CD4-positive, alpha-beta T cell treated with Interleukin-6 for 4 hours (primary cell): ENCODE results near the gene STEAP1.
"Not testable (repeated sequence)": the region's sequence is repeated elsewhere in the genome, so short reads cannot be mapped to it uniquely, and the experiment has no call there.

Source experiments
- DNase-seq: peaks from one replicate; pipeline ENCODE4 v3.0.0-alpha.2; 2020; ENCODE audit warnings: mixed read lengths

The STEAP1 gene

GRCh38 chr7:90175667-90176066 is 21.4 kb downstream of the STEAP1 start:
- no peak for DNase-seq

GRCh38 chr7:90176195-90176594 is 21.9 kb downstream of the STEAP1 start:
- no peak for DNase-seq

DNA sequence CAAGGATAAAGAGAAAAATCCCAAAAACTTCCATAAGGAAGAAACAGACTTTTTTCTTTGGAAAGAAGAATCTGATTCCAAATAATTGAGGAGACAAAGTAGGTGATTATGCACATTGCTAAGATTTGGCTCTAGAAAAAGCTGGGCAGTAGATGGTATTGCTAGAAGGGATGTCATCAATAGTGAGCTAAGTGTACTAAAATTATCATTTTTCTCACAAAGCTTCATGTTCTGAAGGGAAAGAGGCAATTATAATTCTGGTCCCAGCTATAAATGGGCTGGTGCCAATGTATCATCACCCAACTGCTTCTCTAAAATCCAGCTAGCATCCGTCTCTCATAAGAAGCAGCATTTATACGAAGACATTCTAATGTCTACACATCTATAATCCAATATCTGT is 23.9 kb downstream of the STEAP1 start:
- DNase-seq: no peak

DNA sequence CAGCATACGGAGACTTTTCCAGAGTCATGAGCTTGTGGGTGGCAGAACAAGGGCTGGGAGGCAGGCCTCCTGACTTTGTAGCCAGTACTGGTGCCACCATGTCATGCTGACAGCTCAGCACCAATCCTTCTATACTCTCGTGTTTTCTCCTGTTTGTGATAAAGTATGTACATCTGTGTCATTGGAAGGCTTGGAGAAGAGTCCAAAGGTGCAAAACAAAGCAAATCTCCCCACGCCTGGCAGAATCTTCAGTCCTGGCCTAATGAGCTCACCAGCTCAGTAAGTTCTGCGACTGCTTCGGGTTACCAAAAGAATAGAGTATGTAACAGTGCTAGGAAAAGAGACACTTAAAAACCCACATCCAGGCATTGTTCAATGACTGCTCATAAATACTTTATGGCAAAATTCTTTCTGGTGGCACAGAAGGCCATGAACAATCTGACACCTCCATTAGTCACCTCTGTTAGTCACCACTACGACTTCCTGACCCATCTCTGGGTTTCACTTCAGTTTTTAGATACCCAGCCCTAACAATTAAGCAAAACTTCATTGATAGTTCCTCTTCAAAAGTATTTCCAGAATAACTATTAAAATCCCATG is 24.5 kb downstream of the STEAP1 start:
- no peak for DNase-seq

GRCh38 chr7:90180011-90180585 is 25.8 kb downstream of the STEAP1 start:
- DNase-seq: no peak

GRCh38 chr7:90180649-90181048 is 26.4 kb downstream of the STEAP1 start:
- DNase-seq: no peak

GRCh38 chr7:90181485-90181884 is 27.2 kb downstream of the STEAP1 start:
- no peak for DNase-seq

DNA sequence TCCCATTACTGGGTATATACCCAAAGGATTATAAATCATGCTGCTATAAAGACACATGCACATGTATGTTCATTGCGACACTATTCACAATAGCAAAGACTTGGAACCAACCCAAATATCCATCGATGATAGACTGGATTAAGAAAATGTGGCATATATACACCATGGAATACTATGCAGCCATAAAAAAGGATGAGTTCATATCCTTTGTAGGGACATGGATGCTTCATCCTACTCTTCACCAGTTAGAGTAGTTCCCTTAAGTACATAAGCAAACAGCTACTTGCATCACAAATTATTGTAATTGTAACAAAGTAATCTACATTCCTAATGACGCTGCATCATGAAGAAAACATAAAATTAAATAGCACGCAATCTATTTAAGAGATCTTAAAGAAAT is 32.0 kb downstream of the STEAP1 start:
- not testable (repeated sequence) for DNase-seq

DNA sequence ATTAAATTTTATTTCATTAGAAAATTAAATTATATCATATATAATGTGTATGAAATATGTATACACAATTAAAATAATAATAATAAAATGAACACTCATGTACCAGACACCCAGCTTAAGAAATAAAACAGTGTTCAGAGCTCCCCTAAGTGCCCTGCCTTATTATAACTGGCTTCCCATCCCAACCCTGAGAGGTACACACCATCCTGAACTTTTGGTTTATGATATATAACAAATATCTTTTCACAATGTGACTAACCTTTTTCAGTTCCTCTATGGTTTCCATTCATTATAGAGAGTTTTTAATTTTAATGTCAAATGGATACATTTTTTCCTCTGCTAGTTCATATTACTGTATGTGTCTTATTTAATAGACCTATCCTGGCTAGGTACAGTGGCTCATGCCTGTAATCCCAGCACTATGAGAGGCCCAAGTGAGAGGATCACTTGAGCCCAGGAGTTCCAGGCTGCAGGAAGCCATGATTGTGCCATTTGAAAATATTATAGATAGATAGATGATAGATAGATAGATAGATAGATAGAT is 33.3 kb downstream of the STEAP1 start:
- no peak for DNase-seq

DNA sequence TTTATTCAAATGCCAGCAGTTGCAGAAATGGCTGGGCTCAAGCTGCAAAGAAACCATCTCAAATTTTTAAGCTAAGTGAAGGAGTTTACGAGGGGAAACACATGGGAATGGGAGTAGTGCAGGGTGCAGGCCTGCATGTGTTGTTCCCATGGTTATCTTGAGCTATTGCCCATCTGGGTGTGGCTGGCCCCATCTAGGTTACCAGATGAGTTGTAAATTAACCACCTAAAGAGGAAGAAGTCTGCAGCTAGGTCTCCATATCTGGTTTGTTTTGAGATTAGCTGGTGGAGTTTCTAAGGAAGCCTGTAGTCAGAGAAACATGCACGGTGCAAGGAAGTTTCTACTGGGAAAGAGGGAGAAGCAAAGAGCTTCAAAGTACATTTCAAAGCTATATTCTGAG is 34.0 kb downstream of the STEAP1 start:
- DNase-seq: no peak

DNA sequence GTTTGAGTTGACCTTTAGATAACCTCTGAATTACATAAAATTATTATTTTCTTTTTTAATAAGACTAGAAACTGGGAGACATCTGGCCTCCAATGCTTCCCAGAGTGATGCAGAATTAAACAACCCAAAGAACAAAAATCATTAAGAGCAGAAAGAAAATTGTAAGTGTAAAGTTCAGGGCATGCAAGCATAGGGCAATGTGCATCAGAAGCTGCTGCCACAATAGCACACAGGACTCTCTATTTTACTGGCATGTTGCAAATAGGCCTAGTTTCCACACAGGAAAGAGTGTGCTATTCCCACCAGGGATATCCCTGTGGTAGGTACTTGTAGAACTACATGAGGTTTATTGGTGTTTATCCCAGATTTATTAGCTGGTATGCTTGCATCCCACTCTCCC is 36.7 kb downstream of the STEAP1 start:
- DNase-seq: no peak

GRCh38 chr7:90191648-90192047 is 37.4 kb downstream of the STEAP1 start:
- DNase-seq: no peak

DNA sequence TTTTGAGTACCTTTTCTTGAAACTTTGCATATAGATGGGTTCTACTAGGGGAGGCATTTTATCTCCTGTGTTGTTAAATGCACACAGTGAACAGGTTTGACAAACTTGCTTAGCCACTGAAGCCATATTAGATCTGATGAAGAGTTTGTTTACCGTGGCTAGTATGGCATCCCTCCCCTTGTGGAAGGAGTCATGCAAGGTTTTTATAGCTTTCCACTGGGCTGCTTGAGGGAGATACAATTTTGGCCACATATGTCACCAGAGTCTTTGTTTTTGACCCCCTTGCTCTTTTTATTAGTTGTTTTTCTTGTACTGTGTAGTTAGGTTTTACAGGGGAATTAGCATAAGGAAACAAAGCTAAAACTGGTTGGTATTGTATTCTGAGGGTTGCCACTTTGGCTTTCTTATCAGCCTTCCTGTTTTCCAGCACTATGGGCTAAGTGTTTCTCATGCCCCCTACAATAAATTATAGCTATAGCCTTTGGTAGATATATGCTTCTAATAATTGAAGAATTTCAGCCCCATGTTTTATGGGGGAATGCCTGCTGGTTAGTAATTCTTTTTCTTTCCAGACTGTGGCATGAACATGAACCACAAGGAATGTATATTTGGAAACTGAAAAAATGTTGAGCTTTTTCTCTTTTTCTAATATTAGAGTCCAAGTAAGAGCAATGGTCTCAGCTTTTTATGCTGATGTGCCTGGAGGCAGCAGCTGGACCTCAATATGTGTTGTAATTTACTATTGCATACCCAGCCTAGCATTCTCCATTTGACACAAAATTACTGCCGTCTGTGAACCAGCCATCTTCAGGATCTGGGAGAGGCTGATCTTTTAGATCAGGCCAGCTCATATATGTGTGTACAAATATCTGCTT is 38.8 kb downstream of the STEAP1 start:
- no peak for DNase-seq

- DNase-seq: no peak
Observed at GRCh38 chr7:90194911-90195809, 40.9 kb downstream of the STEAP1 start.

GRCh38 chr7:90201500-90202195 is 47.4 kb downstream of the STEAP1 start:
- no peak for DNase-seq

GRCh38 chr7:90207956-90208355 is 53.7 kb downstream of the STEAP1 start:
- DNase-seq: no peak

DNA sequence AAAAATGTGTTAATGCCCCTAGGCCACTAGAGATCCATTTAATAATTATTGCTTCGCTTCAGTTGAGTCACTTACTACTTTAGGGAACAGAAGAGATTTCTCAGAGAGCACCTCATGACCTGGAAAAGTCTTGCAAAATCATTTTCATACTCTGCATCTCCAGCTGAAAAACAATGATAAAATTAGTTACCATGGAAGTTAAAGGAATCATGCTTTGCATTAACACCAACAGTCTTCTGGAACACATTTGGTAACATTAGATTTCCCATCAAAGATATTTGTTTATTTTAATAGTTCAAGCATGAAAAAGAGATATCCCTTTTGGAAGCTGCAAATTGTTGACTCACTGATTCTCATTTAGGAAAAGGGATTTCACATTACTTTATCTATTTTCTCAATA is 55.5 kb downstream of the STEAP1 start:
- no peak for DNase-seq

DNA sequence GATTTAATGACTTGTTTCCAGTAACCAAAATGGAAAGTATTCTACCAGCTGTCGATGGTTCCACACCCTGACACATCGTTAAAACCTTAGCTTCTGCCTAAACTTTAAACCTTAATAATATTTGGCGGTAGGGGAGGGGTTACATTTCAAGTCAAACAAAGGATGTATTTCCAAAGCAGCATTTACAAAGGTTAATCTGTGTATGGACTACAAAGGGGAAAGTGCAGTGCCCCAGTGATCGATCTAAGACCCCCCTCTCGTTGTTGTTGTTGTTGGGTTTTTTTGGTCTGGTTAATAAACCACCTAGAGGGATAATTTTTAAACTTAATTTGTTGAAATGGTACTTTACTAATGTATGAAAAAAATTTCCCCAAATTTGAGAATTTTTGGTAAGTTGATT is 56.2 kb downstream of the STEAP1 start:
- no peak for DNase-seq

DNA sequence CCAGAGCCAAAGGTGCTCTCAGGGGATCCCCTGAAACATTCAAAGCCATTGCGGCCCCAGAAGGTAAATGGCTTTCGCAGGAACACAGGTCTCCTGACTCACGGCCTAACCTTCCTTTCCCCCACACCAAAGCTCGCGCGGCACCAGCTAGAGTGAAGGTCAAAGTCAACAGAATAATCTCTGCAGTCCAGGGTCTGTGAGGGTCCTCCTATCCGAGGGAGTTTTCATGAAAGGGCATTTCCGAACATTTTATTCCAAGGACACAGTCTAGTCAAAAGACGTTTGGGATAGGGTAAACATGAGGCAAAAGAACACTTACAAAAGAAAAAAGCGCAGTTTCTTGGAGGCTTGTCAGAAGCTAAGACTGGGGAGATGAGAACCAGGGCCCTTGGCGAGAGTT is 56.7 kb downstream of the STEAP1 start:
- DNase-seq: no peak

GRCh38 chr7:90211391-90212148 is 57.3 kb downstream of the STEAP1 start, which contains the start of gene STEAP2:
Gene STEAP2, plus strand, starts transcription at chr7:90211740. Its CDS starts 13,343 bp downstream, at chr7:90225083.
- no peak for DNase-seq

DNA sequence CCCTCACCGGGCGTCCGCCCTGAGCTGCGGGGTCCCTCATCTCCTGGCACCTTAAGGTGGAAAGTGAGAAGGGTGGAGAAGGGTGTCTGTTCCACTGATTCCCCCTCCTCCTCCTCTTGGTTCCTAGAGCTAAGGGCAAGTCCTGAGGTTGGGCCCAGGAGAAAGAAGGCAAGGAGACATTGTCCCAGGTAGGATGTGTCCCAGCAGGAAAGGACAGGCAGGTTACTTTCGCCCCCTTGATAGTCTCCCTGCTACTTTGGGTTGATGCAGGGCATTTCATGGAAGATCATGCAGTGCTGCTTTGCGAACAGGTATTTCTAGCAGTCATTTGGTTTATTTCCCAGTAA is 57.9 kb downstream of the STEAP1 start:
- no peak for DNase-seq
